T-cell (primary cell): ENCODE data around the gene CCR5AS. TPM values are rescaled to one million over a fixed set of nuclear protein-coding genes. Genes with fewer than 3 reads are reported as not detected.

Experiments used
- ATAC-seq, 4 experiments: fragments of 200-7000 bp in 3 of 4; fragments of 150-1000 bp in 1 of 4; cut with Tn5 transposase; replicated peaks in 1 of 4; 1 replicate in 3 of 4; 2 replicates in 1 of 4; pipeline ENCODE4 v1.10.0; 2021; ENCODE audit warnings: moderate library complexity in 3 of 4, mild to moderate bottlenecking in 2 of 4, moderate number of reproducible peaks in 1 of 4
- CTCF ChIA-PET, 2 donors: fragments of 300-600 bp; sonication (Branson Sonifier 250); formaldehyde crosslinking; loops; one replicate each; lab custom pipeline; 2022; ENCODE audit warnings: antibody characterized with exemption in 2 of 2; lab: Charles Lee
- POLR2A ChIA-PET, 2 donors: fragments of 300-600 bp; sonication (Branson Sonifier 250); formaldehyde crosslinking; loops; one replicate each; lab custom pipeline; 2022; ENCODE audit warnings: antibody characterized with exemption in 2 of 2; lab: Charles Lee
- DNase-seq, 35 experiments: peaks; one replicate each; pipeline versions ENCODE4 v3.0.0 to v3.0.0-alpha.2; 2013 to 2023
- H3K27ac ChIP-seq: one replicate; pipeline ENCODE4 v1.5.1; 2013; ENCODE audit warnings: low read length
- H3K27me3 ChIP-seq, 2 experiments: replicated peaks in 1 of 2; 1 replicate in 1 of 2; 2 replicates in 1 of 2; pipeline versions ENCODE4 v1.6.1 to v1.7.0; 2013; ENCODE audit warnings: low read length in 1 of 2, mixed read lengths in 1 of 2; ENCODE audit not compliant: control insufficient read depth in 2 of 2, insufficient read depth in 2 of 2; ENCODE audit errors: extremely low read depth in 1 of 2
- H3K36me3 ChIP-seq, 2 donors: 1 replicate in 1 of 2; 2 replicates in 1 of 2; pipeline versions ENCODE4 v1.6.1 to v1.7.0; 2013; ENCODE audit warnings: low read length in 1 of 2; ENCODE audit not compliant: control insufficient read depth in 2 of 2, insufficient read depth in 1 of 2; ENCODE audit errors: extremely low read depth in 1 of 2
- H3K4me1 ChIP-seq, 2 experiments: 1 replicate in 1 of 2; 2 replicates in 1 of 2; pipeline versions ENCODE4 v1.6.1 to v1.7.0; 2013; ENCODE audit warnings: low read length in 2 of 2, mixed read lengths in 1 of 2; ENCODE audit not compliant: insufficient read depth in 2 of 2, control insufficient read depth in 1 of 2; ENCODE audit errors: extremely low read depth in 1 of 2
- H3K4me3 ChIP-seq, 2 donors: 1 replicate in 1 of 2; 2 replicates in 1 of 2; pipeline versions ENCODE4 v1.5.1 to v1.7.0; 2013; ENCODE audit warnings: mild to moderate bottlenecking in 2 of 2, low read length in 1 of 2, moderate library complexity in 1 of 2; ENCODE audit not compliant: control insufficient read depth in 1 of 2; ENCODE audit errors: extremely low read depth in 1 of 2
- H3K9me3 ChIP-seq: 2 replicates; pipeline ENCODE4 v1.7.0; 2013
- H3K27ac Mint-ChIP-seq, 2 donors: one replicate each; pipeline ENCODE4 v1.8.0; 2020 to 2021; ENCODE audit warnings: mild to moderate bottlenecking in 2 of 2, mixed read lengths in 2 of 2
- H3K27me3 Mint-ChIP-seq, 2 donors: one replicate each; pipeline ENCODE4 v1.8.0; 2021 to 2022; ENCODE audit warnings: mixed read lengths in 2 of 2
- H3K36me3 Mint-ChIP-seq: one replicate; pipeline ENCODE4 v1.8.0; 2021; ENCODE audit warnings: mixed read lengths
- H3K4me1 Mint-ChIP-seq, 3 donors: one replicate each; pipeline ENCODE4 v1.8.0; 2020 to 2022; ENCODE audit warnings: mixed read lengths in 3 of 3, mild to moderate bottlenecking in 1 of 3
- H3K4me3 Mint-ChIP-seq, 3 donors: one replicate each; pipeline ENCODE4 v1.8.0; 2020 to 2022; ENCODE audit warnings: mild to moderate bottlenecking in 3 of 3, mixed read lengths in 3 of 3, moderate library complexity in 3 of 3
- H3K9me3 Mint-ChIP-seq, 3 donors: one replicate each; pipeline ENCODE4 v1.8.0; 2020 to 2022; ENCODE audit warnings: mixed read lengths in 3 of 3
- total RNA-seq, 35 experiments: library from RNA in 6 of 35; stranded (reverse) in 6 of 35; fragments of 120-200 nt in 1 of 35; gene quantifications; one replicate each; pipeline versions ENCODE4 v1.2.1 to v1.2.4 and lab custom pipeline; 2013 to 2026

Gene CCR5AS

DNA sequence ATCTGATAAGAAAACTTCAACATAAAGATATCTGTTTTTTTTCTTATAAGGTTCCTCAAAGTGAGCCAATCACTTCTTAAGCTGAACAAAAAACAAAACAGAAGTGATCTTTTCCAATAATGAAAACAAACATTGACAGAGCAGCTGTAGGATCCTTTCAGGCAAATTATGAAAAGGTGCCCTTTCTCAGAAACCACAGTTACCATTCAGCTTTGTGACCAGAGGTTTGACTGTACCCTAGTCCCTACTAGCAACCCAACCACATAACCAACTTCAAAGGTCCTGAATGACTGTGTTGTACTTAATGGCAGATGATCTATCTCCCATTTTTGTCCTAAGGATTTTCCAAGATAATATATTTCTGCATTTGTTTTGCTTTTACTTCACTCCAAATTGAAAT lies 92.3 kb downstream of the CCR5AS start:
- ATAC-seq (no peak), DNase-seq (no peak)
- H3K4me3 ChIP-seq, result no peak overlapping the region
- Mint-ChIP-seq H3K36me3 (no peaks in the 10 kb centered on the region), H3K27ac (no peak overlapping the region), H3K27me3 (peaks cover 0 to 5% of the 10 kb centered on the region in 2 donors), H3K4me3 (no peak overlapping the region), H3K4me1 (peaks cover 0 to 12% (median 0%) of the 10 kb centered on the region in 3 donors), H3K9me3 (peaks cover 4 to 9% (median 7%) of the 10 kb centered on the region in 3 donors)
- POLR2A ChIA-PET, result interaction anchor here in 1 of 2 donors (0.6 kb wide), 2 partner anchors 69 to 292 kb away, joined by 3 read pairs; no protein-coding TSS in a partner anchor
- H3K4me1 ChIP-seq, result no peaks in the 10 kb centered on the region
- no peak overlapping the region for H3K27ac ChIP-seq
- CTCF ChIA-PET, result interaction anchor here in 1 of 2 donors (1.2 kb wide), 1 partner anchor 38 kb away, joined by 3 read pairs; no protein-coding TSS in a partner anchor
- H3K36me3 ChIP-seq, result no peaks in the 10 kb centered on the region
- H3K9me3 ChIP-seq, result no peaks in the 10 kb centered on the region
- H3K27me3 ChIP-seq, result peaks cover 0 to 5% of the 10 kb centered on the region in 2 experiments

Other genes starting within 250 kb of the CCR5AS start
- under 1 TPM; 0.12 to 0.98 (median 0.43) TPM for gene CCR1, start 198.8 kb downstream of the CCR5AS start, total RNA-seq
- 1 to 10 TPM in 1 of 5 donors, under 1 TPM in 2, not detected in 2; 0.33 to 1.2 (median 0.55) TPM for gene CCR3, start 164.6 kb downstream of the CCR5AS start, total RNA-seq
- 10 to 100 TPM in 2 of 5 donors, 1 to 10 TPM in 3; 3.3 to 15.1 (median 8.1) TPM for gene CCR2, start 53.0 kb downstream of the CCR5AS start, total RNA-seq
- 10 to 100 TPM in 3 of 5 donors, 1 to 10 TPM in 2; 4.0 to 14.6 (median 10.1) TPM for gene CCR5, start 36.1 kb downstream of the CCR5AS start, total RNA-seq
- 1 to 10 TPM; 1.1 to 2.5 (median 1.6) TPM for gene CCRL2, start 193 bp upstream of the CCR5AS start, total RNA-seq
- gene LTF, start 57.8 kb upstream of the CCR5AS start, total RNA-seq, result under 1 TPM in 1 of 5 donors, not detected in 4; 0.16 TPM
- gene RTP3, start 90.9 kb upstream of the CCR5AS start, total RNA-seq, result not detected
- 1 to 10 TPM in 3 of 5 donors, under 1 TPM in 2; 0.30 to 1.9 (median 1.0) TPM for gene LRRC2, start 159.2 kb upstream of the CCR5AS start, total RNA-seq
- not detected for gene FAM240A, start 205.5 kb upstream of the CCR5AS start, total RNA-seq